Left lung (tissue), 10 donors: ENCODE measurements around the gene CYP11A1. TPM values are rescaled to one million over a fixed set of nuclear protein-coding genes. Genes with fewer than 3 reads are reported as not detected.

ENCODE experiments used
- ATAC-seq: fragments of 200-7000 bp; cut with Tn5 transposase; one replicate; pipeline ENCODE4 v1.9.1; 2020; ENCODE audit warnings: moderate library complexity
- DNase-seq, 4 donors: peaks; one replicate each; pipeline ENCODE4 v3.0.0-alpha.2; 2013 to 2020
- H3K27ac ChIP-seq, 2 donors: fragments of 200-600 bp; sonication (generic) in 1 of 2; one replicate each; pipeline versions ENCODE4 v1.5.0 to v1.8.0; 2020 to 2021
- H3K27me3 ChIP-seq, 2 donors: fragments of 200-600 bp; sonication (generic) in 1 of 2; one replicate each; pipeline versions ENCODE4 v1.5.0 to v1.8.0; 2020 to 2021
- H3K36me3 ChIP-seq, 2 donors: fragments of 200-600 bp; sonication (generic) in 1 of 2; one replicate each; pipeline versions ENCODE4 v1.5.0 to v1.8.0; 2020 to 2021
- H3K4me1 ChIP-seq, 2 donors: fragments of 200-600 bp; one replicate each; pipeline ENCODE4 v1.8.0; 2021
- H3K4me3 ChIP-seq, 2 donors: fragments of 200-600 bp; sonication (generic) in 1 of 2; one replicate each; pipeline versions ENCODE4 v1.5.0 to v1.8.0; 2020 to 2021; ENCODE audit warnings: mild to moderate bottlenecking in 1 of 2
- H3K9me3 ChIP-seq, 2 donors: fragments of 200-600 bp; sonication (generic) in 1 of 2; one replicate each; pipeline versions ENCODE4 v1.5.0 to v1.8.0; 2020 to 2021
- intact Hi-C, 2 donors: fragments of 100-400 bp; cut with DNase I; formaldehyde crosslinking; loops; one replicate each; pipeline versions ENCODE4 v1.11.2 to v1.14.2; 2022
- polyA plus RNA-seq, 6 donors: library from polyadenylated mRNA; unstranded; fragments of 120-200 nt; gene quantifications; one replicate each; pipeline ENCODE4 v1.2.1, GENCODE V29; 2013; ENCODE audit not compliant: insufficient read length in 6 of 6
- total RNA-seq, 2 donors: library from RNA; stranded (reverse); fragmentation: NEBNext Ultra II Directional; extraction: Animal tissue kit (Norgen Biotek cat#: 25700); gene quantifications; one replicate each; pipeline ENCODE4 v1.2.1, GENCODE V29; 2021
- TF ChIP-seq, protein P1 (sequence below), 2 donors: fragments of 200-600 bp; sonication (generic) in 1 of 2; IDR thresholded peaks; one replicate each; pipeline versions ENCODE4 v1.5.0 to v1.8.0; 2021; ENCODE audit warnings: antibody characterized with exemption in 2 of 2
- donor health status: DM: no; HTN: yes; CAD: no.
- donor health status: DM: no; HTN: no; CAD: no.

CYP11A1 gene
- total and polyA plus RNA-seq, 8 donors: 0.34 to 1.3 (median 0.61) TPM

GRCh38 chr15:74397239-74398068 lies 30.0 kb upstream of the CYP11A1 start:
- intact Hi-C loops: no loop called here
- H3K27me3 ChIP-seq: peaks cover 0 to 8% of the 10 kb centered on the region in 2 donors
- no peaks in the 10 kb centered on the region for H3K36me3 ChIP-seq
- TF ChIP-seq, protein P1, sequence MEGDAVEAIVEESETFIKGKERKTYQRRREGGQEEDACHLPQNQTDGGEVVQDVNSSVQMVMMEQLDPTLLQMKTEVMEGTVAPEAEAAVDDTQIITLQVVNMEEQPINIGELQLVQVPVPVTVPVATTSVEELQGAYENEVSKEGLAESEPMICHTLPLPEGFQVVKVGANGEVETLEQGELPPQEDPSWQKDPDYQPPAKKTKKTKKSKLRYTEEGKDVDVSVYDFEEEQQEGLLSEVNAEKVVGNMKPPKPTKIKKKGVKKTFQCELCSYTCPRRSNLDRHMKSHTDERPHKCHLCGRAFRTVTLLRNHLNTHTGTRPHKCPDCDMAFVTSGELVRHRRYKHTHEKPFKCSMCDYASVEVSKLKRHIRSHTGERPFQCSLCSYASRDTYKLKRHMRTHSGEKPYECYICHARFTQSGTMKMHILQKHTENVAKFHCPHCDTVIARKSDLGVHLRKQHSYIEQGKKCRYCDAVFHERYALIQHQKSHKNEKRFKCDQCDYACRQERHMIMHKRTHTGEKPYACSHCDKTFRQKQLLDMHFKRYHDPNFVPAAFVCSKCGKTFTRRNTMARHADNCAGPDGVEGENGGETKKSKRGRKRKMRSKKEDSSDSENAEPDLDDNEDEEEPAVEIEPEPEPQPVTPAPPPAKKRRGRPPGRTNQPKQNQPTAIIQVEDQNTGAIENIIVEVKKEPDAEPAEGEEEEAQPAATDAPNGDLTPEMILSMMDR (IDR thresholded peaks at IDR 0.05): no peak
- no peak overlapping the region for H3K27ac ChIP-seq
- DNase-seq (no peak), ATAC-seq (no peak)
- no peaks in the 10 kb centered on the region for H3K9me3 ChIP-seq
- peaks cover 1 to 19% of the 10 kb centered on the region in 2 donors for H3K4me1 ChIP-seq
- H3K4me3 ChIP-seq: no peak overlapping the region

- no peaks in the 10 kb centered on the region for H3K36me3 ChIP-seq
- peaks cover 0 to 10% of the 10 kb centered on the region in 2 donors for H3K4me1 ChIP-seq
- intact Hi-C loops: no loop called here
- peaks cover 0 to 8% of the 10 kb centered on the region in 2 donors for H3K27me3 ChIP-seq
- DNase-seq: no peak
- H3K27ac ChIP-seq: no peak overlapping the region
- no peaks in the 10 kb centered on the region for H3K9me3 ChIP-seq
- peak; percentile 66 for ATAC-seq
- TF ChIP-seq, protein P1 (IDR thresholded peaks at IDR 0.05): no peak
- H3K4me3 ChIP-seq: no peak overlapping the region
Observed at GRCh38 chr15:74396445-74397238, 29.2 kb upstream of the CYP11A1 start.

DNA sequence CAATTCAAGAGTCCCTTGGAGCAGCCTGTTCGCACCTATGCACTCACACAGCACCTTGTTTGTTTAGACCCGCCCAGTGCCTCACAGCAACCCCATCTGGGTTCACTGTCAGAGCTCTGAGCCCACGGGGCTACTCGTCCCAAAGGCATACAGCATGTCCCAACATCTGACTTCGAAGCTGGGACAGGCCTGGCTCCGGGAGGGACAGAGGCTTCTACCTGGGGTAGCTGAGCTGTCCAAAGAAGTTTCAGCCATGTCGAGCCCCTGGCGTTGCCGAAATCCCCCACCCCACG lies 28.6 kb upstream of the CYP11A1 start:
- Histone ChIP-seq H3K4me3 (no peak overlapping the region), H3K27me3 (peaks cover 0 to 8% of the 10 kb centered on the region in 2 donors), H3K27ac (no peak overlapping the region), H3K9me3 (no peaks in the 10 kb centered on the region), H3K36me3 (no peaks in the 10 kb centered on the region), H3K4me1 (peaks cover 0 to 14% of the 10 kb centered on the region in 2 donors)
- intact Hi-C loops: no loop called here
- TF ChIP-seq, protein P1 (IDR thresholded peaks at IDR 0.05): no peak
- no peak for ATAC-seq
- DNase-seq: no peak

DNA sequence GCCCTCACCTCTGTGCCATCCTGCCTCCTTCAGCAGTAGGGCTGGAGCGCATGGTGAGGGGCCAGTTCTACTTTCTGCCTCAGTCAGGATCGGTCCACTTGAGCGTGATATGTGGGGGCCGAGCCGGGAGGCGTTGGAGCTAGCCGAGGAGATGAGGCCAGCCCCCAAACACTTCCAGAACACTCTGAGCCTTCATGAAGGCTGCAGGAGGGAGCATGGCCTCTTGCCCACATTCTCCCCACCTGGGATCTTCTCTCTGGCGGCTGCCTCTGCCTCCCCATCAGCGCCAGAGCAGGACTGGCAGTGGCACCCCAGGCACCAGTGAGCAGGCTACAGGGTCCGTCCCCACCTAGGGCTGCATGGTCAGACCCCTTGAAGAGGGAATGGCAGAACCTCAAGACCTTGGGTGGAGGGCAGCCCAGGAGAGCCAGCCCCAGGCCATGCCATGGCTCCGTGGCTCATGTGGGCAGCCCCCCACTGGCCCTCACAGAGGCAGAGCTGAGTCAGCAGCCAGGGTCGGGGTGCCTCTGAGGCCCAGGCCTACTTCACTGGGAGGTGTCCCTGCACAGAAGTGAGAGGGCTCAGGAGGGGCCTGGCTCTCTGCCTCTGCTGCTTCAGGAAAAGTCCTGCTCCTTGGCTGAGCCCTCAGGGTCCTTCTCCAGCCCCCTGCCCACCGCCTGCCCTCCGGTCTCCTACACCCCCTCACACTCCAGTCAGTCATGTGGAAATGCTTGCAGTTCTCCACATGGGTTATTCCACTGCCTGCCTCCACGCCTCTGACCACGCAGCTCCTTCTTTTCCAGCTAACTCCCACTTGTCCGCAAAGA lies 28.1 kb upstream of the CYP11A1 start:
- no peaks in the 10 kb centered on the region for H3K36me3 ChIP-seq
- ATAC-seq (no peak), DNase-seq (no peak)
- peaks cover 0 to 8% of the 10 kb centered on the region in 2 donors for H3K27me3 ChIP-seq
- H3K4me3 ChIP-seq: no peak overlapping the region
- no peak overlapping the region for H3K27ac ChIP-seq
- no peaks in the 10 kb centered on the region for H3K9me3 ChIP-seq
- intact Hi-C loops: no loop called here
- H3K4me1 ChIP-seq: peaks cover 0 to 19% of the 10 kb centered on the region in 2 donors
- TF ChIP-seq, protein P1 (IDR thresholded peaks at IDR 0.05): no peak
